Measurements from ENCODE around the gene FAM24A. TPM values are rescaled to one million over a fixed set of nuclear protein-coding genes. Genes with fewer than 3 reads are reported as not detected.

Gene FAM24A
- total RNA-seq, 1 experiment from 2014 or later: not detected

GRCh38 chr10:122931088-122931906 lies 20.9 kb downstream of the FAM24A start:
- H3K9me3 Mint-ChIP-seq (ENCODE audit: unreplicated experiment): no peaks in the 10 kb centered on the region
- H3K4me3 Mint-ChIP-seq (ENCODE audit: unreplicated experiment): no peak overlapping the region
- intact Hi-C loops (cut with micrococcal nuclease; ENCODE audit: unreplicated experiment): no loop called here
- peaks cover 4% of the 10 kb centered on the region for H3K36me3 Mint-ChIP-seq (ENCODE audit: insufficient read depth, unreplicated experiment)
- 0 out of 2 replicates have a peak, but pooled peaks cover 3% of the 10 kb centered on the region for H3K9me3 ChIP-seq
- no peak for TF ChIP-seq CTCF (IDR thresholded peaks at IDR 0.05; ENCODE audit: insufficient read depth in 1 of 2, low read depth in 1 of 2, low read length in 1 of 2, severe bottlenecking in 1 of 2, unreplicated experiment in 1 of 2)
- H3K36me3 ChIP-seq (ENCODE audit: control insufficient read depth, insufficient read depth, low read length): no peaks in the 10 kb centered on the region
- H3K27me3 Mint-ChIP-seq (ENCODE audit: insufficient read depth, unreplicated experiment): no peaks in the 10 kb centered on the region
- CTCF ChIA-PET: no interaction called here
- POLR2A ChIA-PET: interaction anchor here (0.7 kb wide), 1 partner anchor 25 kb away, joined by 3 read pairs; no protein-coding TSS in a partner anchor
- no peak overlapping the region for H3K27ac Mint-ChIP-seq (ENCODE audit: unreplicated experiment)
- H3K27me3 ChIP-seq (replicated peaks; ENCODE audit: control insufficient read depth, insufficient read depth, low read length): no peaks in the 10 kb centered on the region
- BruUV-seq (replicated peaks): no TSS peak
- H3K4me3 ChIP-seq (ENCODE audit: low read depth, low read length): no peak overlapping the region
- no peaks in the 10 kb centered on the region for H3K4me1 ChIP-seq
- H3K4me1 Mint-ChIP-seq (ENCODE audit: low read depth, unreplicated experiment): no peaks in the 10 kb centered on the region
- DNase-seq: no peak

GRCh38 chr10:122939133-122939855 lies 28.9 kb downstream of the FAM24A start:
- 0 out of 2 replicates have a peak, but pooled peaks cover 3% of the 10 kb centered on the region for H3K9me3 ChIP-seq
- TF ChIP-seq CTCF (IDR thresholded peaks at IDR 0.05; ENCODE audit: insufficient read depth in 1 of 2, low read depth in 1 of 2, low read length in 1 of 2, severe bottlenecking in 1 of 2, unreplicated experiment in 1 of 2): no peak
- H3K4me3 ChIP-seq (ENCODE audit: low read depth, low read length): no peak overlapping the region
- peaks cover 22% of the 10 kb centered on the region for H3K36me3 Mint-ChIP-seq (ENCODE audit: insufficient read depth, unreplicated experiment)
- no peak for DNase-seq
- H3K4me1 ChIP-seq: no peaks in the 10 kb centered on the region
- POLR2A ChIA-PET: no interaction called here
- H3K27me3 ChIP-seq (replicated peaks; ENCODE audit: control insufficient read depth, insufficient read depth, low read length): no peaks in the 10 kb centered on the region
- H3K36me3 ChIP-seq (ENCODE audit: control insufficient read depth, insufficient read depth, low read length): no peaks in the 10 kb centered on the region
- CTCF ChIA-PET: no interaction called here
- intact Hi-C loops (cut with micrococcal nuclease; ENCODE audit: unreplicated experiment): no loop called here
- H3K4me1 Mint-ChIP-seq (ENCODE audit: low read depth, unreplicated experiment): no peaks in the 10 kb centered on the region
- BruUV-seq (replicated peaks): no TSS peak
- H3K4me3 Mint-ChIP-seq (ENCODE audit: unreplicated experiment): no peak overlapping the region
- no peaks in the 10 kb centered on the region for H3K27me3 Mint-ChIP-seq (ENCODE audit: insufficient read depth, unreplicated experiment)
- no peak overlapping the region for H3K27ac Mint-ChIP-seq (ENCODE audit: unreplicated experiment)
- H3K9me3 Mint-ChIP-seq (ENCODE audit: unreplicated experiment): no peaks in the 10 kb centered on the region

- H3K4me1 ChIP-seq: no peaks in the 10 kb centered on the region
- CTCF ChIA-PET: no interaction called here
- POLR2A ChIA-PET: no interaction called here
- no peaks in the 10 kb centered on the region for H3K27me3 Mint-ChIP-seq (ENCODE audit: insufficient read depth, unreplicated experiment)
- TF ChIP-seq CTCF (IDR thresholded peaks at IDR 0.05; ENCODE audit: insufficient read depth in 1 of 2, low read depth in 1 of 2, low read length in 1 of 2, severe bottlenecking in 1 of 2, unreplicated experiment in 1 of 2): no peak
- H3K27me3 ChIP-seq (replicated peaks; ENCODE audit: control insufficient read depth, insufficient read depth, low read length): no peaks in the 10 kb centered on the region
- no peaks in the 10 kb centered on the region for H3K4me1 Mint-ChIP-seq (ENCODE audit: low read depth, unreplicated experiment)
- H3K9me3 Mint-ChIP-seq (ENCODE audit: unreplicated experiment): no peaks in the 10 kb centered on the region
- H3K9me3 ChIP-seq: 0 out of 2 replicates have a peak, but pooled peaks cover 3% of the 10 kb centered on the region
- intact Hi-C loops (cut with micrococcal nuclease; ENCODE audit: unreplicated experiment): no loop called here
- DNase-seq: no peak
- H3K4me3 ChIP-seq (ENCODE audit: low read depth, low read length): no peak overlapping the region
- peaks cover 22% of the 10 kb centered on the region for H3K36me3 Mint-ChIP-seq (ENCODE audit: insufficient read depth, unreplicated experiment)
- no peaks in the 10 kb centered on the region for H3K36me3 ChIP-seq (ENCODE audit: control insufficient read depth, insufficient read depth, low read length)
- no TSS peak for BruUV-seq (replicated peaks)
- H3K27ac Mint-ChIP-seq (ENCODE audit: unreplicated experiment): no peak overlapping the region
- H3K4me3 Mint-ChIP-seq (ENCODE audit: unreplicated experiment): no peak overlapping the region
Measured at GRCh38 chr10:122939856-122940543, 29.6 kb downstream of the FAM24A start.
